CD14-positive monocyte (primary cell): ENCODE results near the gene CFAP157. TPM values are rescaled to one million over a fixed set of nuclear protein-coding genes. Genes with fewer than 3 reads are reported as not detected.

ENCODE experiments used
- DNase-seq, 3 donors: peaks; one replicate each; pipeline ENCODE4 v3.0.0-alpha.2; 2011 to 2022
- H2AFZ ChIP-seq: 2 replicates; pipeline ENCODE4 v1.6.0; 2012; ENCODE audit warnings: mild to moderate bottlenecking, low read depth, low read length, inconsistent platforms; ENCODE audit not compliant: insufficient read depth, poor library complexity, severe bottlenecking
- H3K27ac ChIP-seq, 2 donors: 1 replicate in 1 of 2; 2 replicates in 1 of 2; pipeline ENCODE4 v1.5.1; 2012 to 2013; ENCODE audit warnings: low read length in 2 of 2, control low read depth in 1 of 2, inconsistent platforms in 1 of 2, low read depth in 1 of 2, mild to moderate bottlenecking in 1 of 2
- H3K27me3 ChIP-seq, 2 donors: one replicate each; pipeline versions ENCODE4 v1.6.0 to v1.6.1; 2011 to 2013; ENCODE audit warnings: low read length in 2 of 2; ENCODE audit not compliant: control insufficient read depth in 2 of 2, insufficient read depth in 2 of 2
- H3K36me3 ChIP-seq, 2 donors: replicated peaks in 1 of 2; 1 replicate in 1 of 2; 2 replicates in 1 of 2; pipeline versions ENCODE4 v1.5.1 to v1.6.1; 2012 to 2013; ENCODE audit warnings: low read length in 2 of 2, control low read depth in 1 of 2, inconsistent platforms in 1 of 2, mild to moderate bottlenecking in 1 of 2; ENCODE audit not compliant: insufficient read depth in 2 of 2, control insufficient read depth in 1 of 2
- H3K4me1 ChIP-seq, 2 donors: 1 replicate in 1 of 2; 2 replicates in 1 of 2; pipeline versions ENCODE4 v1.5.1 to v1.6.1; 2012 to 2013; ENCODE audit warnings: low read length in 2 of 2, control low read depth in 1 of 2, inconsistent platforms in 1 of 2, mild to moderate bottlenecking in 1 of 2, moderate library complexity in 1 of 2; ENCODE audit not compliant: insufficient read depth in 2 of 2, control insufficient read depth in 1 of 2
- H3K4me2 ChIP-seq: replicated peaks from 2 replicates; pipeline ENCODE3; 2012; ENCODE audit warnings: low read length, moderate library complexity, mild to moderate bottlenecking; ENCODE audit not compliant: poor library complexity, severe bottlenecking; ENCODE audit errors: extremely low read depth
- H3K4me3 ChIP-seq, 3 experiments: fragments of 200-600 bp in 1 of 3; sonication (generic) in 1 of 3; replicated peaks in 1 of 3; 1 replicate in 2 of 3; 2 replicates in 1 of 3; pipeline ENCODE4 v1.5.1; 2011 to 2013; ENCODE audit warnings: low read length in 3 of 3, mild to moderate bottlenecking in 3 of 3, control low read depth in 2 of 3, low read depth in 2 of 3, inconsistent platforms in 1 of 3, moderate library complexity in 1 of 3
- H3K79me2 ChIP-seq: 2 replicates; pipeline ENCODE4 v1.6.0; 2012; ENCODE audit warnings: mild to moderate bottlenecking, control low read depth, inconsistent platforms, low read length, moderate library complexity; ENCODE audit not compliant: insufficient read depth
- H3K9ac ChIP-seq: 2 replicates; pipeline ENCODE4 v1.6.0; 2017; ENCODE audit warnings: low read length, mild to moderate bottlenecking; ENCODE audit not compliant: insufficient read depth, poor library complexity, severe bottlenecking
- H3K9me3 ChIP-seq, 2 donors: replicated peaks in 1 of 2; 1 replicate in 1 of 2; 2 replicates in 1 of 2; pipeline versions ENCODE4 v1.5.1 to v1.6.1; 2012 to 2013; ENCODE audit warnings: low read length in 2 of 2, control low read depth in 1 of 2; ENCODE audit not compliant: control insufficient read depth in 1 of 2, insufficient read depth in 1 of 2
- H4K20me1 ChIP-seq: 2 replicates; pipeline ENCODE4 v1.6.0; 2012; ENCODE audit warnings: mild to moderate bottlenecking, low read length, control low read depth, moderate library complexity; ENCODE audit not compliant: insufficient read depth
- H3K27ac Mint-ChIP-seq, 7 donors: one replicate each; pipeline ENCODE4 v1.8.0; 2020; ENCODE audit warnings: mild to moderate bottlenecking in 7 of 7, mixed read lengths in 7 of 7, moderate library complexity in 6 of 7, inconsistent platforms in 2 of 7
- H3K27me3 Mint-ChIP-seq, 3 donors: one replicate each; pipeline ENCODE4 v1.8.0; 2021 to 2022; ENCODE audit warnings: low read depth in 3 of 3, mild to moderate bottlenecking in 3 of 3, mixed read lengths in 3 of 3, moderate library complexity in 3 of 3, inconsistent platforms in 1 of 3
- H3K36me3 Mint-ChIP-seq, 2 donors: one replicate each; pipeline ENCODE4 v1.8.0; 2020; ENCODE audit warnings: mixed read lengths in 2 of 2, inconsistent platforms in 1 of 2, mild to moderate bottlenecking in 1 of 2
- H3K4me1 Mint-ChIP-seq: one replicate; pipeline ENCODE4 v1.8.0; 2020; ENCODE audit warnings: mild to moderate bottlenecking, mixed read lengths
- H3K4me3 Mint-ChIP-seq, 2 donors: one replicate each; pipeline ENCODE4 v1.8.0; 2020; ENCODE audit warnings: mild to moderate bottlenecking in 2 of 2, mixed read lengths in 2 of 2, moderate library complexity in 1 of 2
- H3K9me3 Mint-ChIP-seq, 7 donors: one replicate each; pipeline ENCODE4 v1.8.0; 2020 to 2022; ENCODE audit warnings: mixed read lengths in 7 of 7, mild to moderate bottlenecking in 6 of 7, moderate library complexity in 6 of 7, inconsistent platforms in 2 of 7
- WGBS: methylation state at CpG from one replicate; pipeline ENCODE4 v1.1.5; 2013; ENCODE audit warnings: missing lambda C conversion rate; ENCODE audit not compliant: insufficient coverage; 5-methylcytosine and 5-hydroxymethylcytosine counted together
- intact Hi-C, 2 donors: fragments of 100-400 bp; cut with micrococcal nuclease; formaldehyde crosslinking; loops; one replicate each; pipeline versions ENCODE4 v1.15.0 to v1.15.1; 2023
- polyA plus RNA-seq, 3 donors: library from polyadenylated mRNA; depleted of rRNA in 1 of 3; unstranded in 2 of 3; stranded (reverse) in 1 of 3; fragments of 300-500 nt in 2 of 3; fragments of >200 nt in 1 of 3; fragmentation: Illumina TruSeq in 2 of 3; gene quantifications; 1 replicate in 2 of 3; 2 replicates in 1 of 3; pipeline ENCODE4 v1.2.3, GENCODE V29; 2012 to 2021
- TF ChIP-seq, protein P1 (sequence below): fragments of 200-600 bp; IDR thresholded peaks from one replicate; pipeline ENCODE4 v1.8.0; 2022; ENCODE audit warnings: antibody characterized with exemption, mild to moderate bottlenecking

CFAP157 gene
- polyA plus RNA-seq, 3 donors = 0.06 to 0.09 TPM; not detected in 1

DNA sequence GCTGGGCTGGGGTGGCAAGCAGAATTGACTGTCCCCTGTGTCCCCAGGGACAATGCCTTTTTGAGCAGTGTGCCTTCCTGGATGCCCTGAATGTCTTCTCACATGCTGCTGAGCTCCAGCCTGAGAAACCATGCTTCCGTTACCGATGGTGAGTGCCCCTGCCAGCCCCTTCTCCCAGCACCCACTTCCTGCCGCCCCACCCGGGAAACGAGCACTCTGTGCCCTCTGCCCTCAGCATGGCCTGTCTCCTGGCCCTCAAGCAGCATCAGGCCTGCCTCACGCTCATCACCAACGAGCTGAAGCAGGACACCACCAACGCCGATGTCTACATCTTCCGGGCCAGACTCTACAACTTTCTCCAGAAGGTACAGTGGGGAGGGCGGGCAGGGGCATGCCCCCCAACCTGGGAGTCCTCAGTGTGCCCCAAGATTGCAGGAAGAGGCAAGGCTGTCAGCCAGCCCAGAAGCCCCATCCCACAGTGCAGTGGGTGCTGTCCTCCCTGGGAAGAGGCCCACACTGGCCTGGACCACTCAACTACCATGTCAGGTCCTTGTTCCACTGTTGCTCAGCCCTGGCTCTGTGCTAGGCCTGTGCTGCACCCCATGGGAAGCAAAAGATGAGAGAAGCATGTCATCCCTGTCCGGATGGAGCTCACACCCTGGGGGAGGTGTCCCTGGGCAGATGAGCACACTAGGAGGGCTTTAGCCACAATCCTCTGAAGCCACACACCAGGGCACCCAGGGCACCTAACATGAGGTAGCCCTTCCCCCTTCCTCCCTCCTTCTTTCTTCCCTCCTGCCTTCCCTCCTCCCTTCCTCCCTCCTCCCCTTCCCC is 13.5 kb downstream of the CFAP157 start:
- WGBS = 84% methylated on average over 12 of the region's 12 CpGs
- TF ChIP-seq, protein P1, sequence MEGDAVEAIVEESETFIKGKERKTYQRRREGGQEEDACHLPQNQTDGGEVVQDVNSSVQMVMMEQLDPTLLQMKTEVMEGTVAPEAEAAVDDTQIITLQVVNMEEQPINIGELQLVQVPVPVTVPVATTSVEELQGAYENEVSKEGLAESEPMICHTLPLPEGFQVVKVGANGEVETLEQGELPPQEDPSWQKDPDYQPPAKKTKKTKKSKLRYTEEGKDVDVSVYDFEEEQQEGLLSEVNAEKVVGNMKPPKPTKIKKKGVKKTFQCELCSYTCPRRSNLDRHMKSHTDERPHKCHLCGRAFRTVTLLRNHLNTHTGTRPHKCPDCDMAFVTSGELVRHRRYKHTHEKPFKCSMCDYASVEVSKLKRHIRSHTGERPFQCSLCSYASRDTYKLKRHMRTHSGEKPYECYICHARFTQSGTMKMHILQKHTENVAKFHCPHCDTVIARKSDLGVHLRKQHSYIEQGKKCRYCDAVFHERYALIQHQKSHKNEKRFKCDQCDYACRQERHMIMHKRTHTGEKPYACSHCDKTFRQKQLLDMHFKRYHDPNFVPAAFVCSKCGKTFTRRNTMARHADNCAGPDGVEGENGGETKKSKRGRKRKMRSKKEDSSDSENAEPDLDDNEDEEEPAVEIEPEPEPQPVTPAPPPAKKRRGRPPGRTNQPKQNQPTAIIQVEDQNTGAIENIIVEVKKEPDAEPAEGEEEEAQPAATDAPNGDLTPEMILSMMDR = no peak
- Histone ChIP-seq H3K9ac (no peak overlapping the region), H3K4me1 (peaks cover 10 to 22% of the 10 kb centered on the region in 2 donors), H3K27me3 (no peaks in the 10 kb centered on the region), H3K36me3 (no peaks in the 10 kb centered on the region), H3K27ac (no peak overlapping the region), H3K9me3 (no peaks in the 10 kb centered on the region), H3K4me2 (no peak overlapping the region), H3K79me2 (no peaks in the 10 kb centered on the region), H4K20me1 (no peaks in the 10 kb centered on the region), H3K4me3 (no peak overlapping the region), H2AFZ (no peak overlapping the region)
- peak overlapping the region in 3 of 7 donors; percentile 39 to 75 (median 66) for H3K27ac Mint-ChIP-seq
- intact Hi-C loops = loop anchor here in 1 of 2 donors (10.0 kb wide), 1 partner anchor 105 kb away; the partner anchor contains the start of gene STXBP1
- peaks cover 3 to 10% (median 7%) of the 10 kb centered on the region in 3 donors for H3K27me3 Mint-ChIP-seq
- no peak for DNase-seq
- no peak overlapping the region for H3K4me3 Mint-ChIP-seq
- H3K9me3 Mint-ChIP-seq = peaks cover 0 to 2% (median 0%) of the 10 kb centered on the region in 7 donors
- peaks cover 19% of the 10 kb centered on the region for H3K4me1 Mint-ChIP-seq
- H3K36me3 Mint-ChIP-seq = no peaks in the 10 kb centered on the region

DNA sequence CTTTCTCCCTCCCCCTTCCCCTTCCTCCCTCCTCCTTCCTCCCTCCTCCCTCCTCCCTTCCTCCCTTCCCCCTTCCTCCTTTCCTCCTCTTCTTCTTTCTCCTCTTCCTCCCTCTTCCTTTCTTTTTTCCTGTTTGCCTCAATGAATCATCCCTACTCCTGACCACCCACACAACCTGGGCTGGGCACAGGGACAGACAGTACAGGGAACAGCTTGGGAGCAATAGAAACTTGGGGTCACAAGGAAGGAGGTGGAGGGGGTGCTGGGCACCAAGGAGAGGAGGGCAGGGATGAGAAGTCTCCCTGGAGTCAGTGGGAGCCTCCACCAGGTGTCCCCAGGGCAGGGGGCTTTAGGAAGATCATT is 14.1 kb downstream of the CFAP157 start:
- peaks cover 0 to 2% (median 0%) of the 10 kb centered on the region in 7 donors for H3K9me3 Mint-ChIP-seq
- no peak overlapping the region for H2AFZ ChIP-seq
- H3K27me3 ChIP-seq = no peaks in the 10 kb centered on the region
- TF ChIP-seq, protein P1 = no peak
- no peak overlapping the region for H3K4me2 ChIP-seq
- H3K27ac Mint-ChIP-seq = peak overlapping the region in 1 of 7 donors; percentile 56
- no peak overlapping the region for H3K4me3 Mint-ChIP-seq
- H3K79me2 ChIP-seq = no peaks in the 10 kb centered on the region
- no peaks in the 10 kb centered on the region for H3K9me3 ChIP-seq
- peaks cover 9 to 18% of the 10 kb centered on the region in 2 donors for H3K4me1 ChIP-seq
- no peaks in the 10 kb centered on the region for H4K20me1 ChIP-seq
- peaks cover 17% of the 10 kb centered on the region for H3K4me1 Mint-ChIP-seq
- DNase-seq = no peak
- H3K27me3 Mint-ChIP-seq = peaks cover 3 to 8% (median 5%) of the 10 kb centered on the region in 3 donors
- no peak overlapping the region for H3K27ac ChIP-seq
- H3K9ac ChIP-seq = no peak overlapping the region
- no peaks in the 10 kb centered on the region for H3K36me3 ChIP-seq
- H3K4me3 ChIP-seq = no peak overlapping the region
- intact Hi-C loops = loop anchor here in 1 of 2 donors (10.0 kb wide), 1 partner anchor 106 kb away; the partner anchor contains the start of gene STXBP1
- H3K36me3 Mint-ChIP-seq = no peaks in the 10 kb centered on the region
